Omental fat pad (tissue), 4 donors: ENCODE results near the gene LAIR2. TPM values are rescaled to one million over a fixed set of nuclear protein-coding genes. Genes with fewer than 3 reads are reported as not detected.

Source experiments
- ATAC-seq: fragments of 150-250 bp; one replicate; pipeline ENCODE4 v1.9.1; 2016; ENCODE audit warnings: mild to moderate bottlenecking, moderate library complexity; ENCODE audit not compliant: low FRiP score
- DNase-seq: peaks from one replicate; pipeline ENCODE4 v3.0.0-alpha.2; 2019; ENCODE audit warnings: low spot score
- CTCF ChIP-seq, 3 donors: fragments of 450-650 bp; IDR thresholded peaks; one replicate each; pipeline ENCODE4 v1.5.1; 2016 to 2017; ENCODE audit warnings: antibody characterized with exemption in 3 of 3, mild to moderate bottlenecking in 3 of 3, moderate library complexity in 2 of 3
- total RNA-seq, 4 donors: library from RNA; depleted of rRNA; stranded (reverse); fragments of >200 nt; gene quantifications; one replicate each; pipeline ENCODE4 v1.1.0, GENCODE V29; 2016

Gene LAIR2
- total RNA-seq, 4 donors from 2014 or later: not detected

- no peak for ATAC-seq
- no peak for TF ChIP-seq CTCF (IDR thresholded peaks at IDR 0.05)
- DNase-seq: no peak
Measured at GRCh38 chr19:54534156-54534555, 31.5 kb downstream of the LAIR2 start.

- DNase-seq: no peak
- no peak for ATAC-seq
- TF ChIP-seq CTCF (IDR thresholded peaks at IDR 0.05): no peak
Measured at GRCh38 chr19:54535601-54536000, 33.0 kb downstream of the LAIR2 start.

GRCh38 chr19:54536956-54537355 is 34.3 kb downstream of the LAIR2 start:
- ATAC-seq (no peak), DNase-seq (no peak)
- TF ChIP-seq CTCF (IDR thresholded peaks at IDR 0.05): no peak

GRCh38 chr19:54541712-54542111 is 39.1 kb downstream of the LAIR2 start:
- no peak for ATAC-seq
- DNase-seq: no peak
- no peak for TF ChIP-seq CTCF (IDR thresholded peaks at IDR 0.05)

GRCh38 chr19:54548806-54549205 is 46.2 kb downstream of the LAIR2 start:
- TF ChIP-seq CTCF (IDR thresholded peaks at IDR 0.05): no peak
- ATAC-seq (no peak), DNase-seq (no peak)

- no peak for ATAC-seq
- DNase-seq: no peak
- no peak for TF ChIP-seq CTCF (IDR thresholded peaks at IDR 0.05)
Measured at GRCh38 chr19:54549224-54549623, 46.6 kb downstream of the LAIR2 start.

- TF ChIP-seq CTCF (IDR thresholded peaks at IDR 0.05): no peak
- no peak for DNase-seq
- no peak for ATAC-seq
Measured at GRCh38 chr19:54551293-54551692, 48.7 kb downstream of the LAIR2 start.
